Measurements from ENCODE around the gene PCK2. TPM values are rescaled to one million over a fixed set of nuclear protein-coding genes. Genes with fewer than 3 reads are reported as not detected.

PCK2 gene
- total RNA-seq, 1 experiment from 2014 or later, result 48.9 TPM

DNA sequence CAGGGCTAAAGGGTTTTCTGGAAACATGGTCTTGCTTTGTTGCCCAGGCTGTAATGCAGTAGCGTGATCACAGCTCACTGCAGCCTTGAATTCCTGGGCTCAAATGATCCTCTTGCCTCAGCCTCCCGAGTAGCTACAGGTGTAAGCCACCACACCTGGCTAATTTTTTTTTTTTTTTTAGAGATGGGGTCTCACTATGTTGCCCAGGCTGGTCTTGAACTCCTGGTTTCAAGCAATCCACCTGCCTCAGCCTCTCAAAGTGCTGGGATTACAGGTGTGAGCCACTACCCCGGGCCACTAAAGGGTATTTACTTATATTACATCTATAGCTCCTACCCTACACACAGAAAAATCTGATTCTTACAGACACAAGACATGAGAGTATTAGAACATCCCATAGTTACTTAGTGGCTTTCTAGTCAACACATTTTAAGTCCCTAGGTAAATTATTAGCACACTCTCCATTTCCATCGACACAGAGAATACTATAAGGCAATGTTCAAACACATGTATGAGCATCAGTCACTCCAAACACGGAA lies 14.3 kb downstream of the PCK2 start:
- Histone ChIP-seq H3K27ac (ENCODE audit: insufficient read length, low read depth, low read length) (no peak overlapping the region), H2BK120ac (ENCODE audit: low read depth, low read length, poor library complexity, severe bottlenecking) (no peak overlapping the region), H3K4ac (ENCODE audit: low read depth, low read length) (no peak overlapping the region), H3K18ac (ENCODE audit: insufficient read length, low read depth, low read length) (no peak overlapping the region), H3K23me2 (ENCODE audit: insufficient read length, low read depth, low read length, poor library complexity, severe bottlenecking) (peaks cover 1% of the 10 kb centered on the region), H4K8ac (replicated peaks; ENCODE audit: insufficient read length, low read depth, low read length) (no peak overlapping the region), H4K5ac (ENCODE audit: insufficient read length, low read depth, low read length) (no peak overlapping the region), H2BK12ac (ENCODE audit: insufficient read length, low read depth, low read length) (no peak overlapping the region), H3K56ac (ENCODE audit: insufficient read length, low read depth, low read length) (no peak overlapping the region), H2AK5ac (ENCODE audit: insufficient read length, low read length) (no peak overlapping the region), H4K20me1 (ENCODE audit: control insufficient read depth, insufficient read depth, insufficient read length) (no peaks in the 10 kb centered on the region), H4K91ac (ENCODE audit: insufficient read length, low read depth, low read length) (no peak overlapping the region), H3K79me1 (ENCODE audit: insufficient read depth, low read depth, low read length, poor library complexity, severe bottlenecking) (no peaks in the 10 kb centered on the region), H2BK20ac (ENCODE audit: low read depth, low read length, poor library complexity, severe bottlenecking) (no peak overlapping the region), H3K27me3 (ENCODE audit: insufficient read depth, low read length) (no peaks in the 10 kb centered on the region), H3K23ac (ENCODE audit: insufficient read length, low read depth, low read length) (no peak overlapping the region), H3T11ph (ENCODE audit: low read length) (no peak overlapping the region), H3K4me1 (ENCODE audit: insufficient read depth, low read length) (no peaks in the 10 kb centered on the region), H3K4me2 (ENCODE audit: insufficient read depth, insufficient read length, low read length) (no peak overlapping the region), H2AFZ (ENCODE audit: low read length) (no peak overlapping the region), H3K9me3 (ENCODE audit: control insufficient read depth, low read depth, low read length) (no peaks in the 10 kb centered on the region), H2BK5ac (ENCODE audit: insufficient read length, low read length) (no peak overlapping the region), H3K79me2 (ENCODE audit: insufficient read depth, low read length) (no peaks in the 10 kb centered on the region), H3K14ac (ENCODE audit: insufficient read depth, low read length) (no peak overlapping the region), H2BK15ac (ENCODE audit: low read depth, low read length) (no peak overlapping the region), H3K9ac (ENCODE audit: extremely low read depth, insufficient read length, low read length) (no peak overlapping the region)
- TF ChIP-seq, protein P1, sequence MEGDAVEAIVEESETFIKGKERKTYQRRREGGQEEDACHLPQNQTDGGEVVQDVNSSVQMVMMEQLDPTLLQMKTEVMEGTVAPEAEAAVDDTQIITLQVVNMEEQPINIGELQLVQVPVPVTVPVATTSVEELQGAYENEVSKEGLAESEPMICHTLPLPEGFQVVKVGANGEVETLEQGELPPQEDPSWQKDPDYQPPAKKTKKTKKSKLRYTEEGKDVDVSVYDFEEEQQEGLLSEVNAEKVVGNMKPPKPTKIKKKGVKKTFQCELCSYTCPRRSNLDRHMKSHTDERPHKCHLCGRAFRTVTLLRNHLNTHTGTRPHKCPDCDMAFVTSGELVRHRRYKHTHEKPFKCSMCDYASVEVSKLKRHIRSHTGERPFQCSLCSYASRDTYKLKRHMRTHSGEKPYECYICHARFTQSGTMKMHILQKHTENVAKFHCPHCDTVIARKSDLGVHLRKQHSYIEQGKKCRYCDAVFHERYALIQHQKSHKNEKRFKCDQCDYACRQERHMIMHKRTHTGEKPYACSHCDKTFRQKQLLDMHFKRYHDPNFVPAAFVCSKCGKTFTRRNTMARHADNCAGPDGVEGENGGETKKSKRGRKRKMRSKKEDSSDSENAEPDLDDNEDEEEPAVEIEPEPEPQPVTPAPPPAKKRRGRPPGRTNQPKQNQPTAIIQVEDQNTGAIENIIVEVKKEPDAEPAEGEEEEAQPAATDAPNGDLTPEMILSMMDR (conservative IDR thresholded peaks at IDR 0.05), result no peak
- peaks cover 3 to 5% of the 10 kb centered on the region in 2 experiments for H3K4me1 Mint-ChIP-seq
- no peak for DNase-seq
- H3K4me3 Mint-ChIP-seq, result no peak overlapping the region
- WGBS (ENCODE audit: extremely low coverage, insufficient read length, low lambda C conversion rate), result no CpG with 5 or more reads among the region's 5 CpGs
- peaks cover 15 to 16% of the 10 kb centered on the region in 2 experiments for H3K9me3 Mint-ChIP-seq
- H3K27ac Mint-ChIP-seq, result no peak overlapping the region
- peaks cover 16 to 20% (median 19%) of the 10 kb centered on the region in 3 experiments for H3K36me3 Mint-ChIP-seq (ENCODE audit: insufficient read depth in 1 of 3, low read depth in 3 of 3)
- no peaks in the 10 kb centered on the region for H3K27me3 Mint-ChIP-seq (ENCODE audit: low read depth)

All from H9 (cell line).